GM12878 (cell line): ENCODE measurements around the gene IGFBP6. TPM values are rescaled to one million over a fixed set of nuclear protein-coding genes. Genes with fewer than 3 reads are reported as not detected.

Source experiments
- ATAC-seq: fragments of 200-7000 bp; cut with Tn5 transposase; 3 replicates; pipeline ENCODE4 v1.9.1; 2020; ENCODE audit warnings: mild to moderate bottlenecking, moderate library complexity
- BruUV-seq: library from RNA; stranded (reverse); fragments of 400-500 nt; replicated peaks from 2 replicates; lab custom pipeline; 2021; lab: Mats Ljungman, UMichigan
- CTCF ChIA-PET: fragments of 300-600 bp; sonication (Branson Sonifier 250); formaldehyde crosslinking; extraction: SDS; loops from one replicate; lab custom pipeline; 2021; ENCODE audit warnings: inconsistent platforms; lab: Yijun Ruan, JAX
- POLR2A ChIA-PET: fragments of 350-600 bp; formaldehyde crosslinking; extraction: SDS; loops from one replicate; lab custom pipeline; 2021; ENCODE audit warnings: inconsistent platforms; lab: Charles Lee
- RAD21 ChIA-PET: fragments of 300-600 bp; sonication (Branson Sonifier 250); formaldehyde crosslinking; loops from one replicate; lab custom pipeline; 2023; ENCODE audit warnings: antibody characterized with exemption; ENCODE audit not compliant: unreplicated experiment; lab: Charles Lee
- SMC1A ChIA-PET: fragments of 300-600 bp; sonication (Branson Sonifier 250); formaldehyde crosslinking; loops from one replicate; lab custom pipeline; 2023; ENCODE audit not compliant: unreplicated experiment, uncharacterized antibody; lab: Charles Lee
- DNase-seq: peaks from one replicate; pipeline ENCODE4 v3.0.0-alpha.2; 2011; ENCODE audit warnings: low read depth, low spot score
- FAIRE-seq: peaks from 3 replicates; lab custom pipeline; 2011; peaks lifted over from hg19 to GRCh38; lab: Jason Lieb, UNC
- H2AFZ ChIP-seq: 2 replicates; pipeline ENCODE4 v1.6.0; 2011; ENCODE audit warnings: low read depth, low read length, control low read depth; ENCODE audit not compliant: control insufficient read depth
- H3K27ac ChIP-seq: 2 replicates; pipeline ENCODE4 v1.5.1; 2011; ENCODE audit warnings: control low read depth; ENCODE audit not compliant: control insufficient read depth, insufficient read depth
- H3K27me3 ChIP-seq, 2 experiments: replicated peaks in 1 of 2; 2 replicates each; pipeline versions ENCODE4 v1.6.0 to v1.6.1; 2011; ENCODE audit warnings: low read length in 1 of 2; ENCODE audit not compliant: control insufficient read depth in 2 of 2, insufficient read depth in 2 of 2
- H3K36me3 ChIP-seq, 2 experiments: 2 replicates each; pipeline ENCODE4 v1.5.1; 2011; ENCODE audit warnings: low read length in 1 of 2; ENCODE audit not compliant: control insufficient read depth in 2 of 2, insufficient read depth in 2 of 2
- H3K4me1 ChIP-seq: 2 replicates; pipeline ENCODE4 v1.6.1; 2011; ENCODE audit warnings: mild to moderate bottlenecking, low read length, moderate library complexity, mixed read lengths; ENCODE audit not compliant: control insufficient read depth, insufficient read depth
- H3K4me2 ChIP-seq: 2 replicates; pipeline ENCODE4 v1.6.0; 2011; ENCODE audit warnings: control low read depth; ENCODE audit not compliant: control insufficient read depth, insufficient read depth
- H3K4me3 ChIP-seq: fragments of 200-600 bp; sonication (generic); 2 replicates; pipeline ENCODE4 v1.5.1; 2016
- H3K79me2 ChIP-seq: 2 replicates; pipeline ENCODE4 v1.6.0; 2011; ENCODE audit warnings: low read length; ENCODE audit not compliant: control insufficient read depth, insufficient read depth
- H3K9ac ChIP-seq: 2 replicates; pipeline ENCODE4 v1.8.0; 2011; ENCODE audit warnings: low read length, control low read depth, mixed read lengths; ENCODE audit not compliant: control insufficient read depth, insufficient read depth
- H3K9me3 ChIP-seq: replicated peaks from 3 replicates; pipeline ENCODE4 v1.5.1; 2011; ENCODE audit warnings: mild to moderate bottlenecking, low read length; ENCODE audit not compliant: control insufficient read depth, insufficient read depth
- H4K20me1 ChIP-seq: 2 replicates; pipeline ENCODE4 v1.6.0; 2011; ENCODE audit not compliant: control insufficient read depth, insufficient read depth
- BHLHE40 ChIP-seq, 2 experiments: fragments of 450-650 bp in 1 of 2; IDR thresholded peaks; 2 replicates each; pipeline ENCODE4 v1.6.1; 2011 to 2017; ENCODE audit warnings: low read depth in 2 of 2, borderline replicate concordance in 1 of 2, improper control_type of control experiment in 1 of 2, low read length in 1 of 2, mild to moderate bottlenecking in 1 of 2
- CBX3 ChIP-seq: fragments of 200-600 bp; sonication (generic); IDR thresholded peaks from 2 replicates; pipeline ENCODE4 v1.6.1; 2016; ENCODE audit warnings: low read depth, borderline replicate concordance
- FOS ChIP-seq: IDR thresholded peaks from 3 replicates; pipeline ENCODE4 v1.6.1; 2011; ENCODE audit warnings: borderline replicate concordance; ENCODE audit not compliant: insufficient read length; ENCODE audit errors: extremely low read depth
- IRF5 ChIP-seq: fragments of 450-650 bp; IDR thresholded peaks from 2 replicates; pipeline ENCODE4 v1.6.1; 2017; ENCODE audit warnings: borderline replicate concordance
- MEF2A ChIP-seq: IDR thresholded peaks from 2 replicates; pipeline ENCODE4 v1.6.1; 2011; ENCODE audit warnings: low read depth, mild to moderate bottlenecking, low read length, moderate library complexity; ENCODE audit not compliant: insufficient read depth
- NFIC ChIP-seq: IDR thresholded peaks from 2 replicates; pipeline ENCODE4 v1.6.1; 2012; ENCODE audit warnings: low read depth, mild to moderate bottlenecking, inconsistent platforms, low read length, moderate library complexity
- NFYB ChIP-seq: IDR thresholded peaks from 2 replicates; pipeline ENCODE4 v1.6.1; 2011; ENCODE audit warnings: low read depth, mild to moderate bottlenecking, low read length, improper control_type of control experiment, moderate library complexity; ENCODE audit not compliant: insufficient read depth
- NR2C1 ChIP-seq: fragments of 450-650 bp; IDR thresholded peaks from 2 replicates; pipeline ENCODE4 v1.6.1; 2017; ENCODE audit warnings: antibody characterized with exemption, mild to moderate bottlenecking, moderate library complexity
- NRF1 ChIP-seq: conservative IDR thresholded peaks from 2 replicates; pipeline ENCODE4 v1.6.1; 2011; ENCODE audit warnings: mild to moderate bottlenecking, low read depth, low read length, improper control_type of control experiment
- POLR2A ChIP-seq: IDR thresholded peaks from 2 replicates; pipeline ENCODE4 v1.6.1; 2011; ENCODE audit warnings: low read depth, mild to moderate bottlenecking, low read length
- POLR2AphosphoS5 ChIP-seq: IDR thresholded peaks from 2 replicates; pipeline ENCODE4 v1.6.1; 2011; ENCODE audit warnings: mild to moderate bottlenecking, low read length, inconsistent platforms
- REST ChIP-seq: IDR thresholded peaks from 2 replicates; pipeline ENCODE4 v1.6.1; 2012; ENCODE audit warnings: mild to moderate bottlenecking, low read depth, low read length
- SIX5 ChIP-seq: IDR thresholded peaks from 2 replicates; pipeline ENCODE4 v1.6.1; 2011; ENCODE audit warnings: mild to moderate bottlenecking, low read depth, low read length, moderate library complexity; ENCODE audit not compliant: severe bottlenecking
- SMC3 ChIP-seq: IDR thresholded peaks from 2 replicates; pipeline ENCODE4 v1.6.1; 2011; ENCODE audit warnings: low read length, improper control_type of control experiment, borderline replicate concordance
- SREBF2 ChIP-seq: IDR thresholded peaks from 2 replicates; pipeline ENCODE4 v1.6.1; 2012; ENCODE audit warnings: mild to moderate bottlenecking, low read length
- STAT1 ChIP-seq: fragments of 450-650 bp; conservative IDR thresholded peaks from 2 replicates; pipeline ENCODE4 v1.6.1; 2014; ENCODE audit warnings: antibody characterized with exemption, mild to moderate bottlenecking
- SUZ12 ChIP-seq: fragments of 200-600 bp; sonication (generic); IDR thresholded peaks from one replicate; pipeline ENCODE4 v1.6.1; 2018; ENCODE audit warnings: antibody characterized with exemption, mild to moderate bottlenecking; ENCODE audit not compliant: unreplicated experiment
- USF2 ChIP-seq: IDR thresholded peaks from 2 replicates; pipeline ENCODE4 v1.6.1; 2011; ENCODE audit warnings: low read depth, low read length, improper control_type of control experiment, borderline replicate concordance
- WGBS: methylation state at CpG from one replicate; pipeline ENCODE4 v1.1.6; 2016; ENCODE audit warnings: low lambda C conversion rate; ENCODE audit not compliant: insufficient replicate concordance, insufficient coverage; ENCODE audit errors: missing lambda C conversion rate; 5-methylcytosine and 5-hydroxymethylcytosine counted together
- in situ Hi-C: fragments of 300-500 bp; cut with MboI; formaldehyde crosslinking; loops from 9 replicates; pipeline ENCODE4 v1.14.3; 2018; ENCODE audit warnings: mixed read lengths
- intact Hi-C: fragments of 100-400 bp; cut with micrococcal nuclease; formaldehyde crosslinking; loops from one replicate; pipeline ENCODE4 v1.14.2; 2022; ENCODE audit not compliant: unreplicated experiment
- polyA plus RNA-seq, 11 experiments: library from polyadenylated mRNA; depleted of rRNA in 4 of 11; unstranded in 6 of 11; stranded (reverse) in 5 of 11; fragments of >200 nt; fragmentation: Nextera tagmentation in 4 of 11; fragmentation: Illumina TruSeq in 1 of 11; extraction: Ambion mirVana in 4 of 11; extraction: Trizol in 1 of 11; gene quantifications; 1 replicate in 1 of 11; 2 replicates in 10 of 11; pipeline versions ENCODE4 v1.2.1 to v1.2.3, GENCODE V29; 2011 to 2016; ENCODE audit warnings: inconsistent platforms in 2 of 11, missing spikeins in 2 of 11, low read depth in 1 of 11
- total RNA-seq, 4 experiments: library from RNA; depleted of rRNA in 3 of 4; stranded (reverse); fragments of >200 nt in 3 of 4; fragmentation: Illumina TruSeq in 1 of 4; extraction: Trizol in 1 of 4; gene quantifications; 2 replicates each; pipeline versions ENCODE4 v1.2.1 to v1.2.3, GENCODE V29; 2013 to 2021

The IGFBP6 gene
- total and polyA plus RNA-seq, 10 of the 15 experiments (the other 5 are each of a cell fraction or from before 2014, with no cell fraction given), result 0.09 to 0.87 (median 0.56) TPM; not detected in 3

- Histone ChIP-seq H3K27me3 (no peaks in the 10 kb centered on the region), H4K20me1 (no peaks in the 10 kb centered on the region; the same call in 1 of the 2 replicates), H3K4me3 (no peak overlapping the region), H3K79me2 (no peaks in the 10 kb centered on the region), H3K36me3 (no peaks in the 10 kb centered on the region), H3K27ac (no peak overlapping the region), H3K9ac (no peak overlapping the region), H2AFZ (no peak overlapping the region), H3K4me1 (peaks cover 21% of the 10 kb centered on the region), H3K9me3 (no peaks in the 10 kb centered on the region), H3K4me2 (no peak overlapping the region)
- intact Hi-C loops, result loop anchor here (5.0 kb wide), 1 partner anchor 47 kb away; the partner anchor contains the start of gene IGFBP6
- ChIA-PET CTCF (interaction anchor here (0.9 to 1.5 kb wide), 5 partner anchors 10 to 49 kb away, joined by 3 to 6 read pairs (median 4); partner anchors contain the start of gene SPRYD3), POLR2A (interaction anchor here (0.7 to 1.0 kb wide), 2 partner anchors 130 to 269 kb away, joined by 3 to 4 read pairs; no protein-coding TSS in a partner anchor), SMC1A (interaction anchor here (1.2 kb wide), 1 partner anchor 49 kb away, joined by 3 read pairs; no protein-coding TSS in a partner anchor), RAD21 (no interaction called here)
- BruUV-seq, result no TSS peak
- DNase-seq (no peak), FAIRE-seq (no peak), ATAC-seq (no peak)
- 46% methylated on average over 2 of the region's 2 CpGs for WGBS
- in situ Hi-C loops, result no loop called here
- TF ChIP-seq NRF1 (no peak), SMC3 (no peak), NFIC (no peak), CBX3 (no peak), POLR2AphosphoS5 (no peak), NFYB (no peak), FOS (no peak), USF2 (no peak), SUZ12 (no peak), STAT1 (no peak), POLR2A (no peak), IRF5 (no peak), MEF2A (no peak), BHLHE40 (IDR thresholded peaks at IDR 0.05; ENCODE audit: borderline replicate concordance in 1 of 2, low read depth in 2 of 2, low read length in 1 of 2) (no peak), SREBF2 (no peak), REST (no peak), NR2C1 (no peak), SIX5 (no peak)
Observed at GRCh38 chr12:53050426-53051057, 46.9 kb upstream of the IGFBP6 start.
